HUDEP-2 (cell line): Measurements from ENCODE around the gene SLC4A2.

Experiments
- DNase-seq, 76 experiments: peaks; one replicate each; lab custom pipeline; 2025; ENCODE audit not compliant: unreplicated experiment in 76 of 76; lab: John Stamatoyannopoulos, UW

Gene SLC4A2

DNA sequence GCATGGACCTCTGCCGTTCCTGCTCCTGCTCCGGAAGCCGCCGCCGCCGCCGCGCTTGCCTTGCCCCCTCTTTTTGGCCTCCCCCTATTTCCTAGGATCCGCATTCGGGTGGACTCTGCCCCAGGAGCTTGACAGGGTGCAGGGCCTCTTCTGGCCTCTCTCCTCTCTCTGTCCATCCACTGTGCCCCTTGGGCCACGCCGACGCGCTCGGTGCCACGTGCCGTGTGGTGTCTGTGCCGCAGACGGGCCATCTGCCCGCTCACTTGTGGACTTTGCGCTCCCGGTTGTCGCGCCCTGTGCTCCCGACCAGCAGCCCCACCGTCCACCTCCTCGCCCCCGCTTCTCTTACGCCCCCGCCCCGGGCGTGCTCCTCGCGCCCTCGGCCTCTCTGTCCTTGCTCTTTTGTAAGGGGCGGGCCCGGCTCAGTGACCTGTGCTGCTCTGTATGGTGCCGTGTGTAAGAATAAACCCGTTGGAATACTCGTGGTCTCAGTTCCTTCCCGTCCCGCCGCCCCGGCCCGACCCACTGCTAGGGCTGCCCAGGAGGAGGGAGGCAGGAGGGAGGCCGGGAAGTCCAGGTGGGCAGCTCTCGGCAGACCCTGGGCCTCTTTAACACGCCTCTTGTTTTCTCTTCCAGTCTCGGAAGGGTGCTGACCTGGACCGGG is 63.9 kb downstream of the SLC4A2 start:
- no peak for DNase-seq

DNA sequence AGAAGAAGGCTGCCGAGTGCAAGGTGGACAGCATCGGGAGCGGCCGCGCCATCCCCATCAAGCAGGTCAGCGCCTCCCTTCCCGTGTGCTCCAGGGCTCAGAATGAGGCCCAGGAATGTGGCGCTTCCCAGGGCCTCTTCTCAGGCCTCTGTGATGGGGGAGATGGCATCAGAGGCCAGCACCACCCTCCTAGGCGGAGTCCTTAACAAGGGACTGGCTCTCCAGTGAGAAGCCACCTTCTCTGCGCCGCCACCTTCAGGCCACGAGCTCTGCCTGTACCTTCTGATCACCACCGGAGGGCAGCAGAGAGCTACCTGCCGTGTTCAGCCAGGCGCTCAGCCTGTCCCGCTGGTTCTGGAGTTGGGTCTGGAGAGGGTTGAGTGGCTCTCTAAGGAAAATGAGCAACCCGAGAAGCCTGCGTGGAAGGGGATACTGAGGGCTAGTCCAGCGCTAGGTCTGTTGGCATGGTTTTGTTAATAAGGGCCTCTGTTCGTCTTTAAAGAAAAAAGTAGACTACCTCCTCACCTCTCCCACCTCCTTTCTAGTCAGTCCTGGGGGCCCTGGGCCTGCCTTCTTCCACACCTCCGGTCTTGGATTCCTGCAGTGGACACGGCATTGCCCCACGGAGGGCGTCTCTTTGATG is 64.6 kb downstream of the SLC4A2 start:
- DNase-seq = peak in 74 of 76 experiments; percentile 37 to 90 (median 77)

- DNase-seq = no peak
Observed at GRCh38 chr7:151124481-151124880, 65.1 kb downstream of the SLC4A2 start.

- DNase-seq = no peak
Observed at GRCh38 chr7:151124899-151125399, 65.6 kb downstream of the SLC4A2 start.

GRCh38 chr7:151125470-151125845 is 66.1 kb downstream of the SLC4A2 start:
- no peak for DNase-seq

GRCh38 chr7:151125846-151126481 is 66.6 kb downstream of the SLC4A2 start:
- no peak for DNase-seq
